ENCODE data around the gene EXOSC7.
A peak's percentile ranks its signal among the peaks of the same experiment; 100 is the strongest.
"Not testable (repeated sequence)": the region's sequence is repeated elsewhere in the genome, so short reads cannot be mapped to it uniquely, and the experiment has no call there.

The EXOSC7 gene

GRCh38 chr3:45024542-45025255, 48.7 kb downstream of the EXOSC7 start:
- DNase-seq (ENCODE audit: low read depth): no peak

DNA sequence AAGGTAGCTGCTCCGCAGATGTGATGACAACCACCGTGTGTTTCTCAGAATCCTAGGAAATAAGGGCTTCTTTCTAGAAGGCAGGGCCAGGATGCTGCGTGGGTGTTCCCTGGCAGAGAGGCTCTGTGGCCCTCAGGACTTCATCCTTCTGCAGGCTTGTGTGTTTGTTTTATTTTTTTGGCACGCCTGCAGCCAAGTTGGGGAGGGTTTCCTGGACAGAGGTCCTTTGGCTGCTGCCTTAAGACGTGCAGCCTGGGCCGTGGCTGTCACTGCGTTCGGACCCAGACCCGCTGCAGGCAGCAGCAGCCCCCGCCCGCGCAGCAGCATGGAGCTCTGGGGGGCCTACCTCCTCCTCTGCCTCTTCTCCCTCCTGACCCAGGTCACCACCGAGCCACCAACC, 50.0 kb downstream of the EXOSC7 start, which contains the start of gene CLEC3B:
TSS of gene CLEC3B (plus strand) at position 266 of the 400 bp plus-strand sequence. CDS start at position 326, 60 bp downstream.
- DNase-seq (ENCODE audit: low read depth): no peak

GRCh38 chr3:45026957-45027356, 50.9 kb downstream of the EXOSC7 start:
- no peak for DNase-seq (ENCODE audit: low read depth)

DNA sequence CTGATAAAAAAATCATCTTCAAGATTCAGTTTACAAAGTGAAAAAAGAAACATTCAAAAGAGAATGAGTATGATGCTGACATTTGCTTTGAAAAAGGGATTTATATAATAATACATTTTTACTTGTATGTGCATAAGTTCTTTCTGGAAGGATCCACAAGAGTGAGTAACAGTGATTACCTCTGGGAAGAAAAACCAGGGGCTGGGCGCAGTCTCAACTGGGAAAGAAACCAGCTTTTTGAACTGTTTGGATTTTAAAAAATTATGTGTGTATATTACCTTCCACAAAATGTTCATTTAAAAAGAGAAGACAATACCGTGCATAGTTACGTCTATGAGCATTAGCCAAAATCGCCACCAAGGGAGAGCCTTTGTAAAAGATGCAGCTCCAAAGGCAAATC, 51.4 kb downstream of the EXOSC7 start:
- no peak for DNase-seq (ENCODE audit: low read depth)

DNA sequence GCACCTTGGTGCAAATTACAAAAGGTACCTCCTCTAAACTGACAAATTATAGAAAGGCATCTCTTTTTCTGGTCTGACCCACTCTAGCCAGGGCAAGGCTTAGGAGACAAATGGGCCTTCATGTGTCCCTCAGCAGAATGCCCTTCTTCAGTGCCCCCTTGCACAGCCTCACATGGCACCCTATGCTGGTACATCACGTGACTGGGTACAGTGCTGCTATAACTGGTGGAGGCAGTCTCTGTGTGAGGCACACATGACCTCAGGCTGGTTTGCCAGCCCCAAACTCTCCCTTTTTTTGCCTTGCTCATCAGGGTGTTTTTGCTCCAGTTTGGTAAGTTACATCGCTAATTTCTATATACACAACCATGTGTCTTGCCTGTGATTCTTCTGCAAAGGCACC, 53.2 kb downstream of the EXOSC7 start:
- DNase-seq (ENCODE audit: low read depth): no peak

GRCh38 chr3:45029661-45030060, 53.6 kb downstream of the EXOSC7 start:
- no peak for DNase-seq (ENCODE audit: low read depth)

GRCh38 chr3:45031531-45031930, 55.5 kb downstream of the EXOSC7 start:
- DNase-seq (ENCODE audit: low read depth): no peak

DNA sequence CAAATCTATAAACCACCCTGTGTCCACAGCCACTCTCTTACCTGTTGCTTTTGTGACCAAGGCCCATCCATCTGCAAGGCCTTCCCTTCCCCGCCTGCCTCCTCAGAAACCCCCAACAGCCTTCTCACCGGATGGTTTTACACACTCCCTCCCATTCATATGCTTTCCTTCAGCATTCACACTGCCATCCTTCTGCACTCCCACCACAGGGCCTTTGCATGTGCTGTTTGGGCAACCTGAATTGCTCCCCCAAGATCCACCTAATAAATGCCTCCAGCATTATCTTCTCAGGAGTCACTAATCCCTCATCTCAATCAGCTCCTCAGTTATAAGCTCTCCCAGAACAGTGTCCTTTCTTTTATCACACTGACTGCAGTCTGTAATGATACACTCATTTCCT, 56.1 kb downstream of the EXOSC7 start:
- DNase-seq (ENCODE audit: low read depth): no peak

DNA sequence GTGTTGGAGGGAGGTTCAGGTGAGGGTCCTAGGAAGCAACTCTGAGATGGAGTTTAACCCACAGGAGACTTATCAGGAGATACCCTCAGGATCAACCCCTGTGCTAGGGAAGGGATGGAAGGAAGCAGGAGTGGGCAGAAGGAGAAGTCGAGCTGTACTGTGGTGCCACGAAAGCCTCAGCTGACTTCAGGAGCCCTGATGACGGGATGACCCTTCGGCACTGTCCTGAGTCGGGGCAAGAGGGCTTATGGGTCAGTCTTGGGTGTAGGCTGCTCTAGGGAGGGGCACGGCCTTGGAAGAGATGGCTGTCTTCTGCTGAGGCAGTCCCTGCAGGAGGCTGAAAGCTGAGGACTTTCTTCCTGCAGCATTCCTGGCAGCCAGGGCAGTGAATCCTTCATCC, 57.7 kb downstream of the EXOSC7 start:
- DNase-seq (ENCODE audit: low read depth): no peak

DNA sequence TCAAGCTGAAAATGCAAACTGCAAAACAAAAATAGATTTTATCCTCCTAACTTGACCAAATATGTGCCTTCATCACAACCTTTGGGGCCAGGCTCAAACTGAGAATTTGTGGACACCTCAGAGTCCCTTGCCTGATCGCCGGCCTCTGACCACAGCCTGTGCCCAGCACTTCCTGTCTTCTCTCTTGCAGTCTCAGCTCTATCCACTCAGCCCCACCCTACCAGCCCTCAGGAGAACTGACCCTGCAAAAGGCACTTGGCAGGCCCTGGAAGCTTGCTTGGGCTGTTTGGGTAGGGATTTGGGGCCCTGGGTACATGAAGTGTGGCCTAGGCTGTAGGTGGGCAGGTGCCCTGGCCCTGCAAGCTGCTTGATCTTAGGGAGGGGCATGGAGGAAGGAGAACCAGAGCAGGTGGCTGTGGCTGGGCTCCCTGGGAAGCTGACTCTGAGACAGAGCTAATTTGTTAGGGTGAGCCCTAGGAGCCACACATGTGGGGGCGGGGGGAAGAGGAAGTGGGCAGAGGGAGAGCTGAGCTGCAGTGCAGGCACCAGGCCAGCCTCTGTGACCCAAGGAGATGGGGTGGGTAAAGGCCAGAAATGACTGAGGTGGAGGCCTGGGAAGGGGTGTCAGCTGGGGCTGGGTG, 58.7 kb downstream of the EXOSC7 start:
- DNase-seq (ENCODE audit: low read depth): no peak

- no peak for DNase-seq (ENCODE audit: low read depth)
Measured at GRCh38 chr3:45035441-45036301, 59.6 kb downstream of the EXOSC7 start.

- peak; percentile 82 for DNase-seq (ENCODE audit: low read depth)
Measured at GRCh38 chr3:45037720-45038455, 61.8 kb downstream of the EXOSC7 start.

- DNase-seq (ENCODE audit: low read depth): no peak
Measured at GRCh38 chr3:45041666-45042065, 65.6 kb downstream of the EXOSC7 start.

GRCh38 chr3:45042162-45042561, 66.1 kb downstream of the EXOSC7 start:
- DNase-seq (ENCODE audit: low read depth): no peak

GRCh38 chr3:45043728-45044299, 67.8 kb downstream of the EXOSC7 start:
- no peak for DNase-seq (ENCODE audit: low read depth)

DNA sequence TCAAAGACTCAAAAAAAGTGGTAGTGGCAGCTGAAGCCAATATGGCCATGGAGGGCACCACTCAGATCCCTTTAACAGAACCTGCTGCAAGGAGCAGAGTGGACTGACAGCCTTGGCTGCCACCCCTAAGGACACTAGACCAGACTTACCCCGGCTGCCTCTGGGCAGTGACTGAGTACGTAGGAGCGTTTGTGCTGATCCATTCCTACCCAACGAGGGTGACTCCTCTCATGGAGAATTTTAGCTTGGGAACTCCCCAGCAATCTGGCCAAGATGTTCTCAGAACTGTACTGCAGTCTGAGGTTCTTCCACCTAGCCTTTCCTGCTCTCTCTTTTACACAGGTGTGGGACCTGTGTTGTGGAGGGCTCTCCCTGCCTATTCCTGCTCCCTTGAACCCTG, 72.2 kb downstream of the EXOSC7 start:
- DNase-seq (ENCODE audit: low read depth): no peak

- DNase-seq (ENCODE audit: low read depth): no peak
Measured at GRCh38 chr3:45049807-45050206, 73.8 kb downstream of the EXOSC7 start.

DNA sequence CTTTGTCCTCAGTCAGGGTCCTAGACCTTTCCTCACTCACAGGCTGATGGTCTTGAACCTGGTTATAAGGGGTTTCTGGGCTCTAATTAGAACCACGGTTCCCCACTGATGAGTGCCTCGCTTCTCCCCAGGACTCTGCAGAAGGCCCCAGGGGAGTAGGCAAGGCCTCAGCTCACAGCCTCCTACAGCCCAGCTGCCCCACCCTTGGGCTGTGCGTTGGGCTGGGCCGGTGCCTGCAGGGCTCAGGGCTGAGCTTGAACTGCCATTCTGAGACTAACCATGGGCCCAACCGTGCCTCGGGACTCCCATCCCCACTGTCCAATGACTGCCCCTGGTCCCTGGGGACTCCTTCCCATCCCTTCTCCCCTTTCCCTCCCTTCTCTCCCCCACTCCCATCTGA, 75.6 kb downstream of the EXOSC7 start:
- DNase-seq (ENCODE audit: low read depth): no peak

DNA sequence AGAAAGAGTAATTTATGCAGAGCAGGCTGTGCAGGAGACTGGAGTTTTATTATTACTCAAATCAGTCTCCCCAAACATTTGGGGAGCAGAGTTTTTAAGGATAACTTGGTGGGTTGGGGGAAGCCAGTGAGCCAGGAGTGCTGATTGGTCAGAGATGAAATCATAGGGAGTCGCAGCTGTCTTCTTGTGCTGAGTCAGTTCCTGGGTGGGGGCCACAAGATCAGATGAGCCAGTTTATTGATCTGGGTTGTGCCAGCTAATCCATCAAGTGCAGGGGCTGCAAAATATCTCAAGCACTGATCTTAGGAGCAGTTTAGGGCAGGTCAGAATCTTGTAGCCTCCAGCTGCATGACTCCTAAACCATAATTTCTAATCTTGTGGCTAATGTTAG, 77.8 kb downstream of the EXOSC7 start:
- not testable (repeated sequence) for DNase-seq (ENCODE audit: low read depth)

DNA sequence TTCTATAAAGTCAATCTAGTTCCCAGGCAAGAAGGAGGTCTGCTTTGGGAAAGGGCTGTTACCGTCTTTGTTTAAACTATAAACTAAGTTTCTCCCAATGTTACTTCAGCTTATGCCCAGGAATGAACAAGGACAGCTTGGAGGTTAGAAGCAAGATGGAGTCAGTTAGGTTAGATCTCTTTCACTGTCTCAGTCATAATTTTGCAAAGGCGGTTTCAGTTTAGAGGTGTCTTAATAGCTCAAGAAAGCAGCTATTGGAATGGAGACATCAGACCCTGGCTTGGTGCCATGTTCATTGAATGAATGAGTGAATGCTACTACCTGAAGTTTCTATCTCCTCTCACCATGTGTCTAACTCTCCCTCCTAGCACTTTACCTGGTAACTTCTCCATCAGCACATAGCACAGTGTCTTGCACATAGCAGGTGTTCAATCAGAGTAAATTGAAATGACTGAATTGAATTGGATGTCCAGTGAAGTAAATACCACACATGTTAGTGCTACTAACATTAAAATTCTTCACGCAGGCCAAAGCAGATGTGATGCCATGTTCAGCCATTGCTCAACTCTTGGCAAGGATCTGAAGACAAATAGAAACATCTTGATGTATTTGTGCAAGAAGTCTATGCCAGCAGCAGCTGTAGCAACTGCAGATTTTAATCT, 78.3 kb downstream of the EXOSC7 start:
- DNase-seq (ENCODE audit: low read depth): no peak

GRCh38 chr3:45055032-45055410, 79.0 kb downstream of the EXOSC7 start:
- DNase-seq (ENCODE audit: low read depth): no peak

Measured in activated T-helper 9 cell treated with anti-CD3 and anti-CD28 coated beads, Interleukin-2, amount 50 U/mL, for 16 hours (primary cell).